ENCODE measurements around the gene CAPN5.

- no peak for TF ChIP-seq ZNF274 (IDR thresholded peaks at IDR 0.05; ENCODE audit: low read depth, low read length)
- no peak for TF ChIP-seq YY1 (IDR thresholded peaks at IDR 0.05; ENCODE audit: insufficient read depth, insufficient read length)
- TF ChIP-seq SUZ12 (IDR thresholded peaks at IDR 0.05; ENCODE audit: extremely low read depth, insufficient read depth, insufficient read length): no peak
Measured at GRCh38 chr11:77084581-77085191, 17.9 kb downstream of the CAPN5 start.
